IMR-90 (cell line): Measurements from ENCODE around the gene KRT6A. TPM values are rescaled to one million over a fixed set of nuclear protein-coding genes. Genes with fewer than 3 reads are reported as not detected.

ENCODE experiments used
- ATAC-seq: fragments of 200-7000 bp; cut with Tn5 transposase; 2 replicates; pipeline ENCODE4 v1.9.1; 2020; ENCODE audit warnings: low read depth, mild to moderate bottlenecking, moderate library complexity
- BruUV-seq: library from RNA; stranded (reverse); fragments of 400-500 nt; replicated peaks from 2 replicates; lab custom pipeline; 2021; lab: Mats Ljungman, UMichigan
- CTCF ChIA-PET: fragments of 300-600 bp; formaldehyde crosslinking; extraction: SDS; loops from one replicate; lab custom pipeline; 2021; ENCODE audit warnings: antibody characterized with exemption; lab: Yijun Ruan, JAX
- POLR2A ChIA-PET: fragments of 300-600 bp; sonication (Branson Sonifier 250); formaldehyde crosslinking; loops from one replicate; lab custom pipeline; 2022; ENCODE audit warnings: antibody characterized with exemption; ENCODE audit not compliant: unreplicated experiment; lab: Charles Lee
- DNase-seq: peaks from one replicate; pipeline ENCODE4 v3.0.0; 2013
- H2AFZ ChIP-seq: replicated peaks from 2 replicates; pipeline ENCODE3; 2013; ENCODE audit warnings: low read length, mild to moderate bottlenecking; ENCODE audit not compliant: poor library complexity
- H2AK5ac ChIP-seq: 2 replicates; pipeline ENCODE4 v1.6.1; 2013; ENCODE audit warnings: low read depth, low read length, inconsistent platforms
- H2AK9ac ChIP-seq: replicated peaks from 2 replicates; pipeline ENCODE3; 2013; ENCODE audit warnings: mild to moderate bottlenecking, low read depth, low read length, moderate library complexity; ENCODE audit not compliant: poor library complexity
- H2BK120ac ChIP-seq: 2 replicates; pipeline ENCODE4 v1.6.1; 2013; ENCODE audit warnings: low read depth, low read length, inconsistent platforms
- H2BK15ac ChIP-seq: 3 replicates; pipeline ENCODE4 v1.6.1; 2013; ENCODE audit warnings: low read depth, low read length, inconsistent platforms
- H2BK20ac ChIP-seq: 2 replicates; pipeline ENCODE4 v1.6.1; 2013; ENCODE audit warnings: low read depth, mild to moderate bottlenecking, inconsistent platforms, low read length, moderate library complexity
- H2BK5ac ChIP-seq: 2 replicates; pipeline ENCODE4 v1.6.1; 2013; ENCODE audit warnings: mild to moderate bottlenecking, low read depth, low read length, inconsistent platforms; ENCODE audit not compliant: poor library complexity, severe bottlenecking
- H3K14ac ChIP-seq: replicated peaks from 2 replicates; pipeline ENCODE4 v1.6.1; 2013; ENCODE audit warnings: low read depth, low read length, inconsistent platforms
- H3K18ac ChIP-seq: 2 replicates; pipeline ENCODE4 v1.6.1; 2013; ENCODE audit warnings: low read depth, low read length, control low read depth
- H3K23ac ChIP-seq: 2 replicates; pipeline ENCODE4 v1.6.1; 2013; ENCODE audit warnings: low read depth, low read length, inconsistent platforms
- H3K27ac ChIP-seq: 2 replicates; pipeline ENCODE4 v1.5.1; 2013; ENCODE audit warnings: mild to moderate bottlenecking, control low read depth, low read length; ENCODE audit not compliant: insufficient read depth
- H3K27me3 ChIP-seq: 2 replicates; pipeline ENCODE4 v1.6.1; 2013; ENCODE audit warnings: low read length; ENCODE audit not compliant: control insufficient read depth, insufficient read depth
- H3K36me3 ChIP-seq: 2 replicates; pipeline ENCODE4 v1.6.1; 2013; ENCODE audit warnings: low read length, mixed read lengths; ENCODE audit not compliant: control insufficient read depth, insufficient read depth
- H3K4ac ChIP-seq: 2 replicates; pipeline ENCODE4 v1.6.1; 2013; ENCODE audit warnings: low read depth, low read length, inconsistent platforms
- H3K4me1 ChIP-seq: 2 replicates; pipeline ENCODE4 v1.6.1; 2013; ENCODE audit warnings: low read length, mixed read lengths; ENCODE audit not compliant: control insufficient read depth, insufficient read depth
- H3K4me2 ChIP-seq: 2 replicates; pipeline ENCODE4 v1.6.1; 2013; ENCODE audit warnings: low read depth, mild to moderate bottlenecking, control low read depth, low read length, moderate library complexity
- H3K4me3 ChIP-seq: 2 replicates; pipeline ENCODE4 v1.5.1; 2013; ENCODE audit warnings: low read depth, mild to moderate bottlenecking, control low read depth, low read length, moderate library complexity; ENCODE audit not compliant: insufficient read depth
- H3K56ac ChIP-seq: 2 replicates; pipeline ENCODE4 v1.6.1; 2013; ENCODE audit warnings: low read length, inconsistent platforms; ENCODE audit not compliant: insufficient read depth; ENCODE audit errors: extremely low read depth
- H3K79me1 ChIP-seq, 2 experiments: 2 replicates each; pipeline ENCODE4 v1.6.1; 2013; ENCODE audit warnings: low read length in 2 of 2, inconsistent platforms in 1 of 2, low read depth in 1 of 2
- H3K9ac ChIP-seq: 2 replicates; pipeline ENCODE4 v1.6.1; 2013; ENCODE audit warnings: low read depth, low read length, control low read depth
- H3K9me1 ChIP-seq: 2 replicates; pipeline ENCODE4 v1.6.1; 2013; ENCODE audit warnings: low read length, inconsistent platforms; ENCODE audit not compliant: insufficient read depth
- H3K9me3 ChIP-seq: 2 replicates; pipeline ENCODE4 v1.6.1; 2013; ENCODE audit warnings: low read length; ENCODE audit not compliant: control insufficient read depth, insufficient read depth
- H4K20me1 ChIP-seq: 2 replicates; pipeline ENCODE4 v1.6.1; 2013; ENCODE audit warnings: low read length, inconsistent platforms; ENCODE audit not compliant: insufficient read depth
- H4K5ac ChIP-seq: 2 replicates; pipeline ENCODE4 v1.6.1; 2013; ENCODE audit warnings: mild to moderate bottlenecking, low read depth, low read length, control low read depth
- H4K8ac ChIP-seq, 2 experiments: 2 replicates each; pipeline ENCODE4 v1.6.1; 2013; ENCODE audit warnings: low read depth in 2 of 2, low read length in 2 of 2, control low read depth in 1 of 2, inconsistent platforms in 1 of 2
- H4K91ac ChIP-seq: 2 replicates; pipeline ENCODE4 v1.6.1; 2013; ENCODE audit warnings: low read depth, low read length, inconsistent platforms; ENCODE audit not compliant: insufficient read depth
- BHLHE40 ChIP-seq: fragments of 150-350 bp; IDR thresholded peaks from 2 replicates; pipeline ENCODE4 v1.6.1; 2016; ENCODE audit warnings: mild to moderate bottlenecking, low read depth, low read length
- CHD1 ChIP-seq: IDR thresholded peaks from 2 replicates; pipeline ENCODE4 v1.6.1; 2012; ENCODE audit warnings: low read depth, low read length, improper control_type of control experiment
- MAFK ChIP-seq: IDR thresholded peaks from 2 replicates; pipeline ENCODE4 v1.6.1; 2012; ENCODE audit warnings: low read depth, low read length, improper control_type of control experiment
- MXI1 ChIP-seq: IDR thresholded peaks from 2 replicates; pipeline ENCODE4 v1.6.1; 2012; ENCODE audit warnings: low read depth, mild to moderate bottlenecking, low read length, moderate library complexity, borderline replicate concordance
- NFE2L2 ChIP-seq: fragments of 150-350 bp; IDR thresholded peaks from 2 replicates; pipeline ENCODE4 v1.6.1; 2016; ENCODE audit warnings: low read depth, mild to moderate bottlenecking, low read length
- POLR2A ChIP-seq: IDR thresholded peaks from 2 replicates; pipeline ENCODE4 v1.6.1; 2012; ENCODE audit warnings: mild to moderate bottlenecking, low read depth, low read length
- RCOR1 ChIP-seq: IDR thresholded peaks from 2 replicates; pipeline ENCODE4 v1.6.1; 2012; ENCODE audit warnings: mild to moderate bottlenecking, low read length, improper control_type of control experiment; ENCODE audit not compliant: insufficient replicate concordance
- SMC3 ChIP-seq: fragments of 150-350 bp; IDR thresholded peaks from 2 replicates; pipeline ENCODE4 v1.6.1; 2016; ENCODE audit warnings: low read depth, mild to moderate bottlenecking, antibody characterized with exemption, low read length, moderate library complexity
- WGBS, 2 experiments: methylation state at CpG; one replicate each; pipeline versions ENCODE4 v1.1.5 to v1.1.7; 2013; ENCODE audit warnings: missing lambda C conversion rate in 2 of 2; ENCODE audit not compliant: insufficient read length in 1 of 2; ENCODE audit errors: extremely low coverage in 2 of 2; 5-methylcytosine and 5-hydroxymethylcytosine counted together
- dilution Hi-C: fragments of 300-500 bp; cut with HindIII; formaldehyde crosslinking; loops from one replicate; pipeline ENCODE4 v1.14.3; 2018; ENCODE audit warnings: low sequenced_read_pairs; ENCODE audit not compliant: unreplicated experiment
- in situ Hi-C: fragments of 300-500 bp; cut with MboI; formaldehyde crosslinking; loops from 3 replicates; pipeline ENCODE4 v1.14.3; 2019; ENCODE audit warnings: low sequenced_read_pairs, inconsistent platforms, mixed read lengths
- intact Hi-C: fragments of 100-400 bp; cut with micrococcal nuclease; formaldehyde crosslinking; loops from 2 replicates; pipeline ENCODE4 v1.10.0; 2022
- polyA plus RNA-seq, 3 experiments: library from polyadenylated mRNA; depleted of rRNA; stranded (reverse); fragments of >200 nt; gene quantifications; 2 replicates each; pipeline ENCODE4 v1.2.3, GENCODE V29; 2012; ENCODE audit warnings: low replicate concordance in 1 of 3
- total RNA-seq: library from RNA; depleted of rRNA; stranded (reverse); fragments of >200 nt; gene quantifications from 2 replicates; pipeline ENCODE4 v1.2.3, GENCODE V29; 2012
- TF ChIP-seq, protein P1 (sequence below): conservative IDR thresholded peaks from 2 replicates; pipeline ENCODE4 v1.5.1; 2012; ENCODE audit warnings: mild to moderate bottlenecking, low read depth, low read length, improper control_type of control experiment
- TF ChIP-seq, protein P2 (sequence below): fragments of 150-350 bp; IDR thresholded peaks from 2 replicates; pipeline ENCODE4 v1.6.1; 2017; ENCODE audit warnings: mild to moderate bottlenecking, antibody characterized with exemption, low read length, low read depth
- TF ChIP-seq, protein P3 (sequence below): fragments of 150-350 bp; IDR thresholded peaks from 2 replicates; pipeline ENCODE4 v1.6.1; 2016; ENCODE audit warnings: low read depth, mild to moderate bottlenecking, low read length, moderate library complexity, borderline replicate concordance

Gene KRT6A
- total and polyA plus RNA-seq, 2 of the 4 experiments (the other 2 are of a cell fraction): not detected

DNA sequence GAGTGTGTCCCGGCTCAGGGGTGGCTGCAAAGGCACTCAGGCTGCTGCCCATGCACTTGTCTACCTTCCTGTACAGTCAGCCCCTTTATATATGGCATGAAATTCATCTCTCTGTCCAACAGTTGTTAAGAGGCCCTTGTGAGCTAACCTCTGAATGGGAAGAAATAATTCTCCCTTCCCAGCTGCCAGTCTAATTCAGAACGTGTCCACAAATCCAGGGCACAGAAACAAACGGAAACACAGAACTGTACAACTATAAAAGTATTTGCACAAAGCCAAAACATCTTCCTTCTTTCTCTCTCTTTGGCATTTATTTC is 26.3 kb upstream of the KRT6A start:
- no peak for TF ChIP-seq CHD1
- TF ChIP-seq, protein P1, sequence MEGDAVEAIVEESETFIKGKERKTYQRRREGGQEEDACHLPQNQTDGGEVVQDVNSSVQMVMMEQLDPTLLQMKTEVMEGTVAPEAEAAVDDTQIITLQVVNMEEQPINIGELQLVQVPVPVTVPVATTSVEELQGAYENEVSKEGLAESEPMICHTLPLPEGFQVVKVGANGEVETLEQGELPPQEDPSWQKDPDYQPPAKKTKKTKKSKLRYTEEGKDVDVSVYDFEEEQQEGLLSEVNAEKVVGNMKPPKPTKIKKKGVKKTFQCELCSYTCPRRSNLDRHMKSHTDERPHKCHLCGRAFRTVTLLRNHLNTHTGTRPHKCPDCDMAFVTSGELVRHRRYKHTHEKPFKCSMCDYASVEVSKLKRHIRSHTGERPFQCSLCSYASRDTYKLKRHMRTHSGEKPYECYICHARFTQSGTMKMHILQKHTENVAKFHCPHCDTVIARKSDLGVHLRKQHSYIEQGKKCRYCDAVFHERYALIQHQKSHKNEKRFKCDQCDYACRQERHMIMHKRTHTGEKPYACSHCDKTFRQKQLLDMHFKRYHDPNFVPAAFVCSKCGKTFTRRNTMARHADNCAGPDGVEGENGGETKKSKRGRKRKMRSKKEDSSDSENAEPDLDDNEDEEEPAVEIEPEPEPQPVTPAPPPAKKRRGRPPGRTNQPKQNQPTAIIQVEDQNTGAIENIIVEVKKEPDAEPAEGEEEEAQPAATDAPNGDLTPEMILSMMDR: no peak
- TF ChIP-seq RCOR1: no peak
- no peak for TF ChIP-seq NFE2L2
- TF ChIP-seq, protein P2, sequence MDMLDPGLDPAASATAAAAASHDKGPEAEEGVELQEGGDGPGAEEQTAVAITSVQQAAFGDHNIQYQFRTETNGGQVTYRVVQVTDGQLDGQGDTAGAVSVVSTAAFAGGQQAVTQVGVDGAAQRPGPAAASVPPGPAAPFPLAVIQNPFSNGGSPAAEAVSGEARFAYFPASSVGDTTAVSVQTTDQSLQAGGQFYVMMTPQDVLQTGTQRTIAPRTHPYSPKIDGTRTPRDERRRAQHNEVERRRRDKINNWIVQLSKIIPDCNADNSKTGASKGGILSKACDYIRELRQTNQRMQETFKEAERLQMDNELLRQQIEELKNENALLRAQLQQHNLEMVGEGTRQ: no peak
- no peak for TF ChIP-seq MXI1
- TF ChIP-seq, protein P3, sequence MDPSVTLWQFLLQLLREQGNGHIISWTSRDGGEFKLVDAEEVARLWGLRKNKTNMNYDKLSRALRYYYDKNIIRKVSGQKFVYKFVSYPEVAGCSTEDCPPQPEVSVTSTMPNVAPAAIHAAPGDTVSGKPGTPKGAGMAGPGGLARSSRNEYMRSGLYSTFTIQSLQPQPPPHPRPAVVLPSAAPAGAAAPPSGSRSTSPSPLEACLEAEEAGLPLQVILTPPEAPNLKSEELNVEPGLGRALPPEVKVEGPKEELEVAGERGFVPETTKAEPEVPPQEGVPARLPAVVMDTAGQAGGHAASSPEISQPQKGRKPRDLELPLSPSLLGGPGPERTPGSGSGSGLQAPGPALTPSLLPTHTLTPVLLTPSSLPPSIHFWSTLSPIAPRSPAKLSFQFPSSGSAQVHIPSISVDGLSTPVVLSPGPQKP: no peak
- no peak for TF ChIP-seq POLR2A
- TF ChIP-seq SMC3: no peak
- no peak for TF ChIP-seq MAFK
- no peak for TF ChIP-seq BHLHE40
- ATAC-seq (no peak), DNase-seq (no peak)
- no peak overlapping the region for H4K8ac ChIP-seq
- H2BK5ac ChIP-seq: no peak overlapping the region
- no peak overlapping the region for H2AK5ac ChIP-seq
- no peaks in the 10 kb centered on the region for H3K9me3 ChIP-seq
- H2AFZ ChIP-seq: no peak overlapping the region
- H3K4me2 ChIP-seq: no peak overlapping the region
- no peak overlapping the region for H2AK9ac ChIP-seq
- in situ Hi-C loops (no loop called here), intact Hi-C loops (no loop called here), dilution Hi-C loops (no loop called here)
- no peak overlapping the region for H4K5ac ChIP-seq
- H3K23ac ChIP-seq: no peak overlapping the region
- no TSS peak for BruUV-seq
- no peaks in the 10 kb centered on the region; the same call in 1 of the 2 replicates for H4K20me1 ChIP-seq
- H3K36me3 ChIP-seq: no peaks in the 10 kb centered on the region
- no peak overlapping the region for H3K9ac ChIP-seq
- H3K79me1 ChIP-seq: no peaks in the 10 kb centered on the region
- H2BK15ac ChIP-seq: no peak overlapping the region
- ChIA-PET POLR2A (no interaction called here), CTCF (no interaction called here)
- H3K56ac ChIP-seq: no peak overlapping the region
- H3K18ac ChIP-seq: no peak overlapping the region
- H3K4ac ChIP-seq: no peak overlapping the region
- H2BK120ac ChIP-seq: no peak overlapping the region
- no CpG with 5 or more reads among the region's 3 CpGs for WGBS, 2 experiments
- H3K27ac ChIP-seq: no peak overlapping the region
- H4K91ac ChIP-seq: no peak overlapping the region
- H3K9me1 ChIP-seq: no peaks in the 10 kb centered on the region
- H3K4me3 ChIP-seq: no peak overlapping the region
- H3K4me1 ChIP-seq: no peaks in the 10 kb centered on the region
- H3K27me3 ChIP-seq: peaks cover 38% of the 10 kb centered on the region
- no peak overlapping the region for H2BK20ac ChIP-seq
- H3K14ac ChIP-seq: no peak overlapping the region
